Ramos (cell line): Measurements from ENCODE around the gene PANK4.
"Not testable (repeated sequence)": the region's sequence is repeated elsewhere in the genome, so short reads cannot be mapped to it uniquely, and the experiment has no call there.

ENCODE experiments used
- in situ Hi-C: fragments of 300-500 bp; cut with MboI; formaldehyde crosslinking; loops from one replicate; pipeline ENCODE4 v1.14.3; 2022; ENCODE audit warnings: low sequenced_read_pairs; ENCODE audit not compliant: unreplicated experiment

The PANK4 gene

GRCh38 chr1:2525920-2526823 is at the start of gene PANK4:
Gene PANK4, minus strand, starts transcription at chr1:2526596. Its CDS starts 9 bp downstream, at chr1:2526587.
- in situ Hi-C loops, result no loop called here

DNA sequence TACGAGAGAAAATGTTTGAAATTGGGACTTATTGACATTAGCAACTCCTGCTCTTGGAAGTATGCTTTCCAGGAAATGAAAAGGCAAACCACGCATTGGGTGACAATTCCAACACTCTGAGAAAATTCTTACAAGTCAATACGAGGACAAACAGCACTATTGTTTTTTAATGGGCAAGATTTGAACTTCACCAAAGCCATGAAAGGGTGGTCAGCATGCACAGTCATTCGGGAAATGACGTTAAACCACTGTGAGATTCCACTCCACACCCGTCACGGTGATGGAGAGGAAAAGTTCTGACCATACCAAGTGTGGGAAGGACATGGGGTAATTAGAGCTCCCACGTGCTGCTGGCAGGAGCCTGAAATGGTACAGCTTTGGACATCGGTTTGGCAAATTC is 48.0 kb upstream of the PANK4 start:
- in situ Hi-C loops, result no loop called here

- in situ Hi-C loops, result no loop called here
These were observed 47.0 kb upstream of the PANK4 start for GRCh38 chr1:2573250-2573920.

GRCh38 chr1:2571348-2571747 is 45.0 kb upstream of the PANK4 start:
- in situ Hi-C loops, result no loop called here

DNA sequence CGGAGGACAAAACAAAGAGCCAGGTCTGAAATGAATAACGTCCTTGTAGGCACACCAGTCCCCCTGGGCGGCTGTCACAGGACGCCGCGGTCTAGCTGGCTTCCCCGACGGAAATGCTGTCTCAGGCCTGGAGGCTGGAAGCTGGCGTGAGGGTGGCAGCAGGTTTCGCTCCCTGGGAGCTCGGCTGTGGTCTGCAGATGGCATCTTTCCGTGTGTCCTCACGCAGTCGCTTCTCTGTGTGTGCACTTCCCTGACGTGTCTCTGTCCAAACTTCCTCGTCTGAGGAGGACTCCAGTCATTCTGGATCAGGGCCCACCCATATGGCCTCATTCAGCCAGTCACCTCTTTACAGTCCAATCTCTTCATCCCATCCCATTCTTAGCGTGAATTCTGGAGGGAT is 43.9 kb upstream of the PANK4 start:
- in situ Hi-C loops, result no loop called here

DNA sequence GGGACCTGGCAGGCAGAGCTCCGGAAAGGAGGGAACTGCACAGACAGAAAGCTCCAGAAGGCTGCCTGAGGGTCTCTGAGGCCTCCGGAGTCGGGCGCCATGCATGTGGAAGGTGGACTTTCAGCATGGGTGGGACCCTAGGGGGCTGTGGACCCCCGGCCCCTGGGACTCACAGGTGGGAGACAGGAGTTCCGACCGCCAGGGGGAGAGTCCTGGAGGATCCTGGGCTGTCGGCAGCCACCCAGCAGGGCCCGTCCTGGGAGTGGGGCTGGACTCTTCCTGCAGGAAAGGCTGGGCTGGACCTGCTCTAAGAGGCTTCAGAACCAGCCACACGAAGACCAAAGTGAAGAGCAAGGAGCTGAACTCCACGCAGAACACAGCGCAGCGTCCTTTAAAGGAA is 43.3 kb upstream of the PANK4 start:
- in situ Hi-C loops, result not testable (repeated sequence)

DNA sequence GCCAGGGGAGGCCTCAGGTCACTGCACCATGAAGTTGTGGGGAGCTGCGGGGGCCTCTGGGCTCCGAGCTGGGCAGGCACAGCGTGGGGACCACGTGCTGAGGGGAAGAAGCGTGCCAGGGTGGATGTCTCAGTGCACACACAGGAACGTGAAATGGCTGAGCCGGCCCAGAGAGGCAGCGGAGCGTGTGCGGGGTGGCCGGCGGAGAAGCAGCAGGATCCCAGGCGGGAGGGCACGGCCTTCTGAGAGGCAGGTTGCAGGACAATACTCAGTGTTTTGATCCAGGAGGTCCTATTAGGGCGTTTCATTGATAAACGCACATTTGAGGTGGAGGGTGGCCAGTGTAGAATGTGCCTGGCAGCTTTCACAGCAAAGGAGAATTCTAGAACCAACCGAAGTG is 42.7 kb upstream of the PANK4 start:
- in situ Hi-C loops, result no loop called here

DNA sequence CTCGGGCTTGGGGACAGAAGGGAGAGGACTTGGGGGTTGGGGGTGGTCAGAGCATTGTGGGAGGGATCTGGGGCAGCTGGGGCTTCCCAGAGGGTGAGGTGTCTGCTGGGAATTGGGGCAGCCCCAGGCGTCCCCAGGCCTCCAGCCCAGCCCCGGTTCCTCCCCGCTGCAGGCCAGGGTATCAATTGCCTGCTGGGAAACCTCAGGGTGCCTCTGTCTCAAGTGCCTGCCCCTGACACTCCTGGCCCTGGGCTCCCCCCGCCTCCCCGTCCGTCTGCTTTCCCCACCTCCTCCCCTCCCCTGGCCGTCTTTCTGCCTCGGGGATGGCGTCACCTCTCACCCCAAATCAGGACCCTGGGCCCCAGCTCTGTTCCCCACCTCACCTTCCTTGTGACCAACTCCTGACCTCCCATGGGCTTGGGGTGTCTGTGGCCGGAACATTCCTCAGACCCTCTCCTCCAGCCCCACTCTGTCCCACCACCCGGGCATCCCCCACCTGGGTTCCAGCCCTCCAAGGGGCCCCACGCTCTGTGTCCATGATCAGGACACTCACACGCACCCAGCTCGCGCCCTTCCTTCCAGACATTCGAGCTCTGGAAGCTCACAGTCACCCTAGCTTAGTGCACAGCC is 41.9 kb upstream of the PANK4 start:
- in situ Hi-C loops, result not testable (repeated sequence)

- in situ Hi-C loops, result no loop called here
These were observed 40.8 kb upstream of the PANK4 start for GRCh38 chr1:2567083-2567679.

- in situ Hi-C loops, result no loop called here
These were observed 40.0 kb upstream of the PANK4 start for GRCh38 chr1:2566101-2567045.

DNA sequence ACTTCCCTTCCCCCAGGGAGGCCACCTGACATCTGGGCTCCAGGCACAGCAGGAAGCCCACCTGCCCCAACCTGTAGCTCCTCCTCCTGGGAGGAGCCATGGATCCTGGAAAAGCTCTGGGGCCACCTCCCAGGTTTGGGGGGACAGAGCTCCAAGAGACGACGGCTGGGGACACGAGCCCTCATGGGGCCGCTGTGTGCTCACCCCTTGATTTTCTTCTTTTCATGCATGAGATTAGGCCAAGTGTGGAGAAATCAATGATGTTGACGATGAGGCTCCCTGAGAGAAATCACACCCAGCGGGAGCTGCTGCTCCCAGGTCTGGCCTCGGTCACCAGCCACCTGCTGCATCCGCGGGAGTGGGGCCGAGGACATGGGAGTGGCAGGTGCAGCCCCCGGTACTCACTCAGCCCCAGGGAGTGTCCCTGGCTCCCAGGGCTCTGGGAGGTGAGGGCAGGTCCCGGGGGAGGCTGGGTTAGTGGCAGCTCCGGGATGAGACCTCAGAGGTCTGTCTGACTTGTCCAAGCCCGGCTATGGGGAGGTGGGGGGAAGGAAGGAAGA is 38.5 kb upstream of the PANK4 start:
- in situ Hi-C loops, result no loop called here

DNA sequence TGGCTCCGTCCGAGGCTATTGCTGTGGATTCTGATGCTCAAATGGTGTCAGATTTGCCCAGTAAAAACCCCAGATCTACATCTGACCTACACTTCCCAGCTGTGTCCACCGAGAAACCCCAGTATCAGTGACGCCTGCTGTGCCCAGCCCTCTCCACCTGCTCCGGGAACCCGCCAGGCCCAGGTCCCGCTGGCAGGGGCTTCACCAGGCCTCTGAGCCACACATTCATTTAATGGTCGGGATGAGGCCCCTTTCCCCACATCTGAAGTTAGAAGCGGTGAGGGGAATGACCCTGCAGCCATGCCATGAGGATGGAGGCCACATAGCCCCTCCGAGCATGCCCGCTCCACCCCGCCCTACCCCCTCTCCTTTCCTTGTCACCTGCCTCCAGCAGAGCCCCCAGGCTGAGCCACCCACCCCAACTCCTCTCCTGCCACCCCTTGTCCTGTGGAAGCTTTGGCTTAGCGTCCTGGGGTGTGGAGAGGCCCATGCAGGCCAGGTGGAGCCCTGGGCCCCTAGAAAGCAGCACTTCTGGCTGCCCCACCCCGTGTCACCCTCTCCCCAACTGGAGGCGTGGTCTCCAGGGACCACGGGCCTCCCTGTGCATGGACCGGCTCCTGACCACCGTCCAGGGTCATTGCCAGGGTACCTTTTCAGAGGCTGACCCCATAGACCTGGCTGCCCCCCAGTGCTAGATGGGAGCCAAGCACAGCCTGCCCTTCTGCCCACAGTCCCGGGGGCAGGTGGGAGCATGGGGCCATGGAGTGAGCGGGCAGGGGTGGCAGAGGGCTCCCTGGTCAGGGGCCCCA is 37.8 kb upstream of the PANK4 start:
- in situ Hi-C loops, result no loop called here

GRCh38 chr1:2563205-2563604 is 36.8 kb upstream of the PANK4 start:
- in situ Hi-C loops, result no loop called here

- in situ Hi-C loops, result no loop called here
These were observed 35.8 kb upstream of the PANK4 start for GRCh38 chr1:2561898-2562895.

DNA sequence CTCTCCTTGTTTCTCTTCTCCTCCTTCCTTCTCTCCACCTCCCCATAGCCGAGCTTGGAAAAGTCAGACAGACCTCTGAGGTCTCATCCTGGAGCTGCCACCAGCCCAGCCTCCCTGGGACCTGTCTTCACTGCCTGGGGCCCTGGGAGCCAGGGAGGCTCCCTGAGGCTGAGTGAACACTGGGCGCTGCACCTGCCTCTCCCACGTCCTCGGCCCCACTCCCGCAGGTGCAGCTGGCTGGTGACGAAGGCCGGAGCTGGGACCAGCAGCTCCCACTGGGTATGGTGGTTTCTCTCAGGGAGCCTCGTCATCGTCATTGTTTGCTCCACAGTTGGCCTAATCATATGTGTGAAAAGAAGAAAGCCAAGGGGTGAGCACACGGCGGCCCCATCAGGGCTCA is 35.0 kb upstream of the PANK4 start:
- in situ Hi-C loops, result no loop called here

DNA sequence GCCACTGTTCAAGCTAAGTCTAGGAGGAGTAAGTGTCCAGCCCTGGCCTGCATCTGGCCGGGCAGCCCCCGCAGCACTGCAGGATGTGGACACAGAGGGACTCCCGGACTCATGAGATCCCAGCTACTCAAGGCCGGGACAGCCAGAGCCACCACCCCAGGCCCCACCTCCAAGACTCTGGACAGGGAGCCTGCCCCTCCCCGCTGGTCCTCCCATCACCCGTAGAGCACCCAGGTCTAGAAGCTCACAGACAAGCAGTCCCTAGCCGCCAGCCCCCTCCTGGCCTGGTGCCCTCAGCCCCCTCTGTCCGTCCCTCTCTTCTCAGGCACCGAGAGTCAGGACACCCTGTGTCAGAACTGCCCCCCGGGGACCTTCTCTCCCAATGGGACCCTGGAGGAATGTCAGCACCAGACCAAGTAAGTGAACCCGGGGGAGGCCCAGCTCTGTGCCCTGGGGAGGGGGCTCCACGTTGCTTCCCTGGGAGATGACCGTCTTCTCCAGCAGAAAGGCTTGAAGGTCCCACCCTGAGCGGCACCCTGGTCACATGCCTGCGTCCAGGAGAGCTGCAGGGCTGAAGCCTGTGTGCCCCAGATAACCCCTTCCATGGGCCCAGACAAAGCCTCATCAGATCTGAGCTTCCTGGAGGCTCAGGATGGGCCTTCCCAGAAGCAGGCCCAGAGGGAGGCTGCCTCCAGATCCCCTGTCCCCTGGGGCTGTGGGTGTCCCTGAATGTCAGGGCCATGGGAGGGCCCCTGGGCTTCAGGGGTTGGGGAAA is 34.1 kb upstream of the PANK4 start:
- in situ Hi-C loops, result no loop called here
